ENCODE data around the gene SHH. TPM values are rescaled to one million over a fixed set of nuclear protein-coding genes. Genes with fewer than 3 reads are reported as not detected.
"Not testable (repeated sequence)": the region's sequence is repeated elsewhere in the genome, so short reads cannot be mapped to it uniquely, and the experiment has no call there.

SHH gene
- total RNA-seq, 1 experiment from 2014 or later: not detected

DNA sequence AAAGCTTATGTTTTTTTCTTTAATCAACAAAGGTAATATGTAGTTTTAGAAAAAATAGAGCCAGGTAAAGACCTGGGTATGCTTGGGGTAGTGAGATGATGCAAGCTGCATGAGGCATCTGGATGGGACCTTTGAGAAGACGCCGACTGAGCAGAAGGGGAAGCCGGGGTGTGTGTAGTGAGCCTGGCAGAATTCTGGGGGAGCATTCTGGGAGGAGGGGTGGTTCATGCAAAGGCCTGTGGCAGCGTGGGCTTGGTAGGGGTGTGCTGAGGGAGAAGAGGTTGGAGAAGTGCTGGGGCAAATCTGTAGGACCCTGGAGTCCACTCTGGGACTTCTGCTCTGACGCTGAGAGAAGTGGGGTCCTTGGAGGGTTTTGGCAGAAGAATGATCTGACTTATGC, 33.9 kb upstream of the SHH start:
- Histone ChIP-seq H3K27me3 (no peaks in the 10 kb centered on the region), H3K4me3 (no peak overlapping the region), H3K9me3 (no peaks in the 10 kb centered on the region), H3K36me3 (no peaks in the 10 kb centered on the region)
- DNase-seq: no peak

DNA sequence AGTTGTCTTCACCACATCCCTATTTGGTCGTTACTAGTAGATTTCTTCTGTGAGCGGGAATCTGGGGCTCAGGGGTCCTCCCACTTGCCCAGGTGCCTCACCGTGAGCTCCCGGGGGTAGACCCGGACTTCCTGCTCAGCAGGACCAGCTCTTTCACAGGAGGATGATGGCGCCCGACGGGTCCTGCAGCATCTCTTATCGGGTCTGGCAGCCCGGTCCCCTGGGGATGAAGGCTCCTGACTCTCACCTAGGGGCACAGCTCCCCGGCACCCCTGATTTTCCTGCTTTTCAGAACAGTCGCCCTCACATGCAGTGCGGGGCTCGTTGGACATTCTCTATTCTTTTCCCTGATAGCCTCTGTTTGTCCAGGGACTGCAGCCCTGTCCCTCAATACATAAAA, 33.0 kb upstream of the SHH start:
- no peak for DNase-seq
- no peaks in the 10 kb centered on the region for H3K9me3 ChIP-seq
- no peaks in the 10 kb centered on the region for H3K27me3 ChIP-seq
- H3K36me3 ChIP-seq: no peaks in the 10 kb centered on the region
- H3K4me3 ChIP-seq: no peak overlapping the region

DNA sequence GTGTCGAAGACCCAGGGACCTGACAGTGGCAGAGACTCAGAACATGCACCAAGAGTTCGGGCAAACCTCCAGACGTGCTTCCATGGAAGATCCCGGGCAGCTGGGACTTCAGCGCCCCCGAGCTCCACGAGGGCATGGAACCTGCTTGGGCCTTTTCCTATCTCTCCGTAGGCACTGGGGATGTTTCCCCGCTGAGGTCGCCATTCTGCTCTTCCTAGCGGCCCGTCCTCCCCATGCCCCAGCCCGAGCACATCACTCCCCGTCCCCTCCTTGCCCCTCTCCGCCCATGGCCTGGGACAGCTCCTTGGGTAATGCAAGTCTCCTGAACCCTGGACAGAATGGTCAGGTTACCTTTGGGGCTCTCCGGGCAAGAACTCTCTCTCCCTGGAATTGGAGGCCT, 32.3 kb upstream of the SHH start:
- no peaks in the 10 kb centered on the region for H3K9me3 ChIP-seq
- no peaks in the 10 kb centered on the region for H3K36me3 ChIP-seq
- H3K4me3 ChIP-seq: no peak overlapping the region
- H3K27me3 ChIP-seq: no peaks in the 10 kb centered on the region
- no peak for DNase-seq

DNA sequence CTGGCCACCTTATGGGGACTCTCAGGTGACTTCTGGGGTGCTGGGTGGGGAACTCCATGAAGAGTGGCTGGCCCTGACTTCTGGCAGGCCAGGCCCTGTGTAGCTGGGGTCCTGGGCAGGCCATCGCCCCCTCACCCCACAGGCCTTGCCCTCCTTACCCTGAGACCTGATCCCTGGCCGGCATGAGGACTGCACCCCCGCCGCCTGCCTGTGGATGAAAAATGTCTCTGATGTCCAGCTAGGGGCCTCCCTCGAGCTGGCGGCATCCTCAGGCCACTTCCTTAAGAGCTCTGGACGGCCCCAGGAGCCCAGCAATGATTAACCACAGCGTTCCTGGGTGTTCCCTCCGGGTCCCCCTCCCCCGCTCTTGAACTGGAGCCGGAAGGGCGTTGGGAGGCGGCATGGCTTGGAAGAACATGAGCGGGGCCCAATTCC, 31.8 kb upstream of the SHH start:
- no peaks in the 10 kb centered on the region for H3K36me3 ChIP-seq
- H3K9me3 ChIP-seq: no peaks in the 10 kb centered on the region
- H3K4me3 ChIP-seq: no peak overlapping the region
- H3K27me3 ChIP-seq: no peaks in the 10 kb centered on the region
- no peak for DNase-seq

DNA sequence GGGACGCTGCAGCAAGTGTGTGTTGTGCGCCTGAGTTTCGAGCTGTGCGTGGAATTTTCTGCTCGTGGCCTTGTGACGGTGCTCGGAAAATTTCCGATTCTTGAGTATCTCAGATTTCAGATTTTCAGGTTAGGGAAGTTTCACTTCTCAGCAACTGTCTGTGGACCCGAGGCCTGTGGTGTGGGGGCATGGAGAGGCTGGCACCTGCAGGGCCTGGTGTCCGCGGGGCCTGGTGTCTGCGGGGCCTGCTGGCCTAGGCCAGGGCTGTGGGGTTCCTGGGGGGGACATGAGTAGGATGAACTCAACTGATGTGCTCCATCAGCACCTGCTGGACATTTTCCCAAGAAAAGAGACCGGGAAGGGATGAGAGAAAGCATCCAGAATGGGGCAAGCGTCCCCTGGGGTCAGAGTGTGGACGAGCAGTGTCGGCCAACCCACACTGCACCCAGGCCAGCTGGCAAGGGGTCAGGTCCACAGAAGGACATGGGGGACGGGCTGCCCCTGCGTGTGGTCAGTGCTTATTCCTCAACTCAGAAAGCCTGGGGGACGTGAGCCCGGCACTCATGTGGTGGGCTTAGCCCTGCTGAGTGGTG, 31.3 kb upstream of the SHH start:
- H3K9me3 ChIP-seq: no peaks in the 10 kb centered on the region
- DNase-seq: no peak
- no peak overlapping the region for H3K4me3 ChIP-seq
- no peaks in the 10 kb centered on the region for H3K36me3 ChIP-seq
- H3K27me3 ChIP-seq: no peaks in the 10 kb centered on the region

DNA sequence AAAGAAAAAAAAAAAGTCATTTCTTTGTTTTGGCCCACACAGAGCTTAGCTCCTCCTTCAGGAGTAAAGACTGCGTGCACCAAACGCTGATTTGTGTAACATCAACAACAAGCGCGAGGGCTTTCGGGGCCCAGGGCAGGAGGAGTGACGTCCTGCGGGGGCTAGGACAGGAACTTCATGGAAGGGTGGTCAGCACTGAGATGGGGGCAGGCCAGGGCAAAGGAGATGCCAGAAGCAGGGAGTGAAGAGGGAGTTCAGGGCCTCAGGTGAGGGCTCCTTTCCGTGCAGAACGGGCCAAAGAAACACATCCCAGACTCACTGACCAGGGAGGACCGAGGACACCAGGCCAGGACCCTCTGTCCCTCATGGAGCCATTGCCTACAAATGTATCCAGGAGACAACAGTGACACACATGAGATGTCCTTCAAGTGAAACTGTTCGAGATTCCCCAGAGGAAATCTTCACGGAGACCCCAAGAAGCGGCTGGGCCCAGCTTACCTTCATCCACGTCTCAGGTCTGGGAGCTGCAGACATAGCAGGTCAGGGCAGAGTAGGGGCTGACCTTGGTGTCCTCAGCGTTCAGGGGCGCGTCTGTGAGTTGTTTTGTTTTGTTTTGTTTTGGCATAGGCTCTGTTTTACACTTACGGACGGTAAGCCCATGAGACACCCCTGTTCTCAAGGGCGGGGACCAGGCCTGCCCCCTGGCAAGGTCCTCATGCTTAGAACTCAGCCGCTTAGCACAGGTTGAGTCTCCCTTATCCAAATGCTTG, 30.4 kb upstream of the SHH start:
- Histone ChIP-seq H3K4me3 (no peak overlapping the region), H3K27me3 (no peaks in the 10 kb centered on the region), H3K9me3 (no peaks in the 10 kb centered on the region), H3K36me3 (no peaks in the 10 kb centered on the region)
- no peak for DNase-seq

DNA sequence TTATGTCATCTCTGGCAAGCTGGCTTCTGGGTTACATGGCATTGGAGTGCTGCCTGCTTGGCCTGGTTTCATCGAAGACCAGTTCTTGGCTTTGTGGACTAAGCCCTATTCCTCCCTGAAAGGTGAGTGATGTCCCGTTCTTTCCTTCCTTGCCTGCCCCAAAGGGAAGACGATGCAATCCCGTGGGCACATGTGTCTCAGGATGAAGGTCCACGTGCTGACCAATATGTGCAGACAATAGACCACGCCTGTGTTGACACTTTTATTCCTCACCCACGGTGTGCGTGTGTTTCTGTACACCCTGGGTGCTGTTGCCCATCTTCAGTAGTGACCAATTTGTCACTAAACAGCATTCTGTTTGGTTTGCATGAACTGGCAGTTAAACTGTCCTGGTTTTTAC, 28.6 kb upstream of the SHH start:
- Histone ChIP-seq H3K4me3 (no peak overlapping the region), H3K27me3 (no peaks in the 10 kb centered on the region), H3K9me3 (no peaks in the 10 kb centered on the region), H3K36me3 (no peaks in the 10 kb centered on the region)
- no peak for DNase-seq

DNA sequence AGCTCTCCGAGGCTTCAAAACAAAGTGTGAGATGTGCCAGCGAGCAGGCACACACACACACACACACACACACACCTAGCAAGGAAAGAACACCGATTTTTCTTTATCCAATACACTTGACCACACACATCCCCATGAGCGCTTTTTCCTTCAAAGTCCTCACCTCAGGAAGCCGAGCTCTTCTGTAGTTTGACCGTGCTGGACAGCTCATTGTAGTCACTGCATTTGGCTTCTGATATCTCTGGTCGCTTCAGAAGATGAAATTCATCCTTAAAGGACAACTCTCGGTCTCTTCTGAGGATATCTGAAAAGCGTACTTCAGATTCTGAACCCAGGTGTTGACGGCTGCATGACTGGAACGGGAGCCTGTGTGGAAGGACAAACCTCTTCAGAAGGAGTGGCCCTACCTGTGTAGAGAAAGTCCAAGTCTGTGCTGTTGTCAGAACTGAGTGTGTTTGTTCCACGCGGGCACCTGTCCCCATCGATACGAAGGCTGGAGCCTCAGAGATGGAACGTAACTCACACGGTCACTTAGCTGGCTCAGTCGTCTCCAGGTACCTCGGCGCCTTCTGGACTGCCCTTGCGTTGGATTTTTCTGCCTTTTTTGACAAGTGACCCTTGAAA, 28.1 kb upstream of the SHH start:
- H3K9me3 ChIP-seq: no peaks in the 10 kb centered on the region

DNA sequence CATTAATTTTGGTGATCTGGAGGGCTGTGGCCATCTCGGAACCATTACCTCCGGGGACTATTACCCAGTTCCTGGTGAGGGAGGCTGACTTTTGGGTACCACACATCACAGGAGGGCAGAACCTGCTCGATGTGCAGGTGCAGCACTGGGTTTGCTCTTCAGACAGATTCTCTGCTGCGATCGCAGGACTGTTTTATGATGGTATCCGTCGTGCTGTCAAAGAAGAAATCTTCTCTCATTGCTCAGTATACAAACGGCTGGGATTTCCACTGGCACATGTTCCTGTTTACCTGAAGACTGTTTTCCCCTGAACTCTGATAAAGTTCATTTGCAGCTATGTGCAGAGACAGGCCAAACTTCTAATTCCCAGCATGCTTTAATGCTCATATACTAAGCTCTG, 27.2 kb upstream of the SHH start:
- Histone ChIP-seq H3K36me3 (no peaks in the 10 kb centered on the region), H3K27me3 (no peaks in the 10 kb centered on the region), H3K4me3 (no peak overlapping the region), H3K9me3 (no peaks in the 10 kb centered on the region)
- DNase-seq: no peak

More for the DNA sequence above, 28.1 kb upstream of the SHH start:
- H3K4me3 ChIP-seq: no peak overlapping the region
- no peaks in the 10 kb centered on the region for H3K36me3 ChIP-seq
- DNase-seq: no peak
- no peaks in the 10 kb centered on the region for H3K27me3 ChIP-seq

DNA sequence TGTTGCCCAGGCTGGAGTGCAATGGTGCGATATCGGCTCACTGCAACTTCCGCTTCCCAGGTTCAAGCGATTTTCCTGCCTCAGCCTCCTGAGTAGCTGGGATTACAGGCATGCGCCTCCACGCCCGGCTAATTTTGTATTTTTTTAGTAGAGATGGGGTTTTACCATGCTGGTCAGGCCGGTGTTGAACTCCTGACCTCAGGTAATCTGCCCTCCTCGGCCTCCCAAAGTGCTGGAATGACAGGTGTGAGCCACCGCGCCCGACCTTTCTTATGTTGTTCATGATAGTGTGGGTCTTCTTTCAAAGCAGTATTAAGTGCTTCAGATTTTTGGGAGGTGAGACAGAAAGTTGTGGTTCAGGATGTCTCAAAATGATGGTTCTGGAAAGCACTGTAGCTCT, 26.0 kb upstream of the SHH start:
- not testable (repeated sequence) for DNase-seq, H3K4me3 ChIP-seq, H3K27me3 ChIP-seq, H3K36me3 ChIP-seq, H3K9me3 ChIP-seq

DNA sequence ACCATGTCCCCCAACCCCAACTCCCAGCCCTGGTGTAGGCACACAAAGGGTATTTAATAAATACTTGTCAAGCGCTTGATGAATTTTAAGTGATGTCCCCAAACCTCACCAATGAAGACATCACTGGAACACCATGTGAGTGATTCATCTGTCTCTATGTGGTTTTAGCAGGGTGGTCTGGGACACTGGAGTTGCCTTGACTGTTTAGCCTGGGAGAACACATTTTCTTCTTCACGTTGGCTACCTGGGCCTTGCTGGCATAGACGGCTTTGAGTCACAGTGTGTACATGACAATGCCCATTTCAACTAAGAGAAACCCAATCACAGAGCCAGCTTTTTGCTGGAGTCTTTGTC, 24.8 kb upstream of the SHH start:
- no peaks in the 10 kb centered on the region for H3K27me3 ChIP-seq

DNA sequence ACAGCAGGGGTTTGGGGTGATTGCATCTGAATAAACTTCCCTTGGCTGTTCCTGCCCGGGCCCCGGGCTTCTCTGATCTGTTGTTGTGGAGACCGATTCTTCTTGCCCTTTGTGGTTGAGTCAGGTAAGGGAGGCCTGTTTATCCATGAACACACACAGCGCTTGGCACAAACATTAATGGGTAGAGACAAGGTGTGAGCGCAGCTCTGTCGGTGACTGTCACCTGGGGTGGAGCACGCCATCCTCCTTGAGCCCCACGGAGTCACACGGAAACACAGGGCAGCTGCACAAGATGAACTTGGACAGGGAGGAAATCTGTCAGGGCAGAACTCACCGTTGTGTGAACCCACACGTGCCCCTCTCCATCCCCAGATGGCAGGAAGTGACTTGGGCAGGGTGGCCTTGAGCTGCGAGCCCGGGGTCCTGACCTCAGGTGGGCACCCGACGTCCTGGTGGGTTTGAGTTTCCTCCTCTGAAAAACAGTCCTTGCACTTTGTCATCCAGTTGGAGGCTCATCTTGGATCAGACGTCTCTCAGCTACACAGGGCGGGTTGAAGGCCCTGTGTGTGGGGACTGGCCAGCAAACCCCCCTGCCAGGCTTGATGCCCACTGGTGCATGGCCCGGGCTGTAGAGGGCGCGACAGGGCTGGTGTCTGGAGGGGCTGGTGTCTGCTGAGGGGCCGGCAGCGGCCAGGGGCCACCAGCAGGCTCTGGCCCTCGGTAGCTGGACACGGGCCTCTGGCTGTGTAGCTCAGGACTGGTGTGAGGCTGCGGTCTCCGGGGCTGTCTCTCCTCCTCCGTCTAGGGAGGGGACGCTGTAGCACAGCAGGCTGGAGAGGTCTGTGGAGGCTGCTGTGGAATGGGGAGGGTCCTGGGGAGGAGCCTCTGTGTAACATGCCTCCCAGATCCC, 24.2 kb upstream of the SHH start:
- Histone ChIP-seq H3K27me3 (no peaks in the 10 kb centered on the region), H3K4me3 (no peak overlapping the region), H3K9me3 (no peaks in the 10 kb centered on the region), H3K36me3 (no peaks in the 10 kb centered on the region)
- no peak for DNase-seq

More for the DNA sequence above, 24.8 kb upstream of the SHH start:
- DNase-seq: no peak
- Histone ChIP-seq H3K9me3 (no peaks in the 10 kb centered on the region), H3K4me3 (no peak overlapping the region), H3K36me3 (no peaks in the 10 kb centered on the region)

DNA sequence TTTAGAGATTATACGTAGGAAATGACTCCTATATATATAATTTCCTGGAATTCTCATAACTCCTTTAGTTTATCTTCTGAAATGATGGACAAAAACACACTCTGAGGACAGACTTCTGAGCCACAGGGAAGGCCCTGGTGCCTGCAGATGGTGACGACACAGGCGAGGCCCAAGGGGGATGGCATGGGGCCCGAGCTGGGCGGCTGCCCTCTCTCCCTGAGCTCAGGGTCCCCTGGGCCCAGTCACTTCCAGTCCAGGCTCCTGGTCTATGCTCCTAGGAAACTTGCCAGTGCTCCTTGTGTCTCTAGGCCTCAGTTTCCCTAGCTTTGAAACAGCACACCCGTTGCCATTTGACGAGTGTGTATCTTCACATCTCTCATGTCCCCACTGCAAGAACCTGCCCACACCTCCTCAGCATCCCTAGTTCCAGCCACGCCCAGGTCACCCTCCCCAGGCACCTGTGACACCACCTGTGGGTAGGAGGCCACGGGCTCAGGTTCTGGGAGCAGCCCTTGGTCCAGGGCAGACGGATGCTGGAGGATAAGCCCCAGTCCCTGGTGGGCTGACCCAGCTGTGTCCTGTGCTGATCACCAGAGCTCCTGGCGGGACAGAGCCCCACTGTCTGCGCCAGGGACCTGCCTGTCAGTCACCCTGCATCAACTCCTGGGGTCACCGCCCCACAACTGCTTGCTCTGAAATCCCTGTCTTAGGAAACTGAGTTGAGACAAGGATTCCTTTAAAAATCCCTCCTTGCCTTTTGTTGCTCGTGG, 23.4 kb upstream of the SHH start:
- H3K4me3 ChIP-seq: no peak overlapping the region
- H3K36me3 ChIP-seq: no peaks in the 10 kb centered on the region
- no peaks in the 10 kb centered on the region for H3K27me3 ChIP-seq
- DNase-seq: no peak
- no peaks in the 10 kb centered on the region for H3K9me3 ChIP-seq

DNA sequence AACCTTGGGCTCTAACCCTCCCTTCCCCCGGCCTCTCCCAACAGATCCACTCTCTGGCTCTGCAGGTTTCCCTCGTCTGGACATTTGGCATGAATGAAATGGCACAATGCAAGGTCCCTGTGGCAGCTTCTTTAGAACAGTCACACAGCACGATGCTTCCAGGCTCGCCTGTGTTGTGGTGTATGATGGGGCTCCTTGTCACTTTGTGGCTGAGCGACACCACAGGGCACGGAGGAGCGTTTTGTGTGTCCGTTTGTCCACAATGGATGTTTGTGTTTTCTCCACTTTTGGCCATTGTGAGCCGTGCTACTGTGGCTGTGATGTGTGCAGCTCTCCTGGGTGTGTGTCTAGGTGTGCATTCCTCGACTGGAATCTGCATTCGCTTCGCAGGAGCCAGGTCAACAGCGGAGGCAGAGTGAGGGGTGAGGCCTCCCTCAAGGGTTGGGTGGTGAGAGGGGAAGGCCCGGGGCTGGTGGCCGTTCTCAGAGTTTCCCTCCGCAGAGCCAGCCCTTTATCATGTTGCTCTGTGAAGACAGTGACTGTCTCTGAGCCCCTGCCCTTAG, 22.3 kb upstream of the SHH start:
- no peak for DNase-seq
- H3K9me3 ChIP-seq: no peaks in the 10 kb centered on the region
- H3K36me3 ChIP-seq: no peaks in the 10 kb centered on the region
- H3K27me3 ChIP-seq: no peaks in the 10 kb centered on the region
- H3K4me3 ChIP-seq: no peak overlapping the region

DNA sequence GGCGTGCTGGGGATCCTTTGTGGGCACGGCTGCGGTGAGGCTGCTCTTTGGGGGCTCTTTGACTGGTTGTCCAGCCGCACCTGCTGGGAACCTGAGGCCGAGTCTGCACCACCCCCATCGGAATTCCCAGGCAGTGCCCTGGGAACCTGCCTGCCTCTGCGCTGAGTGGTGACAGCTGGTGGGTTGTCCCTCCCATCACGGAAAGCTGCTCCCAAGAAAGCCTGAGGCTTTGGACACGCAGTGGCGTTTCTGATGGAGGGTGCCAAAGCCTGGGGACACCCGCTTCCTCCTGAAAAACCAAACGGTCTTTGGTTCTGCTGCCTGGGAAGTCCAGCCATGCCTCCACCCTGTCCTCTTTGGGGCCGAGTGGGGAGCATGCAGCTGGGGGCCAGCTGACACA, 21.4 kb upstream of the SHH start:
- no peak for DNase-seq
- no peaks in the 10 kb centered on the region for H3K9me3 ChIP-seq
- H3K36me3 ChIP-seq: no peaks in the 10 kb centered on the region
- H3K27me3 ChIP-seq: no peaks in the 10 kb centered on the region
- H3K4me3 ChIP-seq: no peak overlapping the region

DNA sequence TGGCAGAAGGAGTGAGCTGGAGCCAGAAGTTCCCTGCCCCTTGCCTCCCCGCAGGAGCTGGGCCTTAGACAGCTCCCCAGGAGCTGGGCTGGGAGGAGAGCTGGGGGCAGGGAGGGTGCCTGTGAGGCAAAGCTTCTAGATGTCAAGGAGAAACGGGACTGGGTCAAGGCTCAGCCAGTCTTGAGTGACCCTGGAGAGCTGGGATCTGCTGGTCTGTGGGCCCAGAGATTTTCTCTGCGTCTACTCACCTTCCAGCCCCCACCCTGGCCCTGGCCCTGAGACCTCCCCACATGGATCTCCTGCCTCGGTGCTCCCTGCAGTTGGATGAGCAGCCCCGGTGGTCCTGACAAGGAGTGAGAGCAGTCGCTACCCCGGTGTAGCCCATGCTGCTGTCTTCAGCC, 20.3 kb upstream of the SHH start:
- Histone ChIP-seq H3K36me3 (no peaks in the 10 kb centered on the region), H3K27me3 (no peaks in the 10 kb centered on the region), H3K9me3 (no peaks in the 10 kb centered on the region), H3K4me3 (no peak overlapping the region)
- DNase-seq: no peak

Data from MG63 (cell line).